Trophoblast cell (in vitro differentiated cells and primary cell): Measurements from ENCODE around the gene SUSD3. TPM values are rescaled to one million over a fixed set of nuclear protein-coding genes. Genes with fewer than 3 reads are reported as not detected.
A peak's percentile ranks its signal among the peaks of the same experiment; 100 is the strongest.

ENCODE experiments used
- DNase-seq, 2 donors: peaks; one replicate each; pipeline ENCODE4 v3.0.0-alpha.2; 2016
- H2AFZ ChIP-seq: 2 replicates; pipeline ENCODE4 v1.6.1; 2013; ENCODE audit warnings: low read length, moderate library complexity, mild to moderate bottlenecking; ENCODE audit not compliant: insufficient read depth, poor library complexity
- H2AK5ac ChIP-seq: 2 replicates; pipeline ENCODE4 v1.6.1; 2013; ENCODE audit warnings: mild to moderate bottlenecking, low read length
- H2BK120ac ChIP-seq: 2 replicates; pipeline ENCODE4 v1.6.1; 2013; ENCODE audit warnings: low read length, mild to moderate bottlenecking, moderate library complexity; ENCODE audit not compliant: insufficient read depth, poor library complexity
- H2BK12ac ChIP-seq: 2 replicates; pipeline ENCODE4 v1.6.1; 2013; ENCODE audit warnings: mild to moderate bottlenecking, low read length, moderate library complexity
- H2BK5ac ChIP-seq: 2 replicates; pipeline ENCODE4 v1.6.1; 2013; ENCODE audit warnings: low read length, low read depth, moderate library complexity, mild to moderate bottlenecking; ENCODE audit not compliant: poor library complexity
- H3K14ac ChIP-seq: 2 replicates; pipeline ENCODE4 v1.6.1; 2013; ENCODE audit warnings: mild to moderate bottlenecking, low read length
- H3K18ac ChIP-seq: 2 replicates; pipeline ENCODE4 v1.6.1; 2013; ENCODE audit warnings: mild to moderate bottlenecking, low read length
- H3K23ac ChIP-seq: 2 replicates; pipeline ENCODE4 v1.6.1; 2013; ENCODE audit warnings: low read length
- H3K27ac ChIP-seq: 2 replicates; pipeline ENCODE4 v1.5.1; 2013; ENCODE audit warnings: low read depth, mild to moderate bottlenecking, inconsistent platforms, low read length, moderate library complexity
- H3K27me3 ChIP-seq: 2 replicates; pipeline ENCODE4 v1.6.1; 2013; ENCODE audit warnings: inconsistent platforms, mild to moderate bottlenecking, low read length, moderate library complexity; ENCODE audit not compliant: insufficient read depth
- H3K36me3 ChIP-seq, 2 experiments: 1 replicate in 1 of 2; 2 replicates in 1 of 2; pipeline ENCODE4 v1.6.1; 2013; ENCODE audit warnings: low read length in 2 of 2, mild to moderate bottlenecking in 2 of 2, moderate library complexity in 1 of 2; ENCODE audit not compliant: insufficient read depth in 2 of 2, control insufficient read depth in 1 of 2
- H3K4ac ChIP-seq: 2 replicates; pipeline ENCODE4 v1.6.1; 2013; ENCODE audit warnings: low read depth, mild to moderate bottlenecking, low read length, moderate library complexity
- H3K4me1 ChIP-seq, 2 experiments: 1 replicate in 1 of 2; 2 replicates in 1 of 2; pipeline ENCODE4 v1.6.1; 2013; ENCODE audit warnings: low read length in 2 of 2, mild to moderate bottlenecking in 2 of 2, moderate library complexity in 1 of 2; ENCODE audit not compliant: insufficient read depth in 2 of 2, control insufficient read depth in 1 of 2
- H3K4me2 ChIP-seq: 2 replicates; pipeline ENCODE4 v1.6.1; 2013; ENCODE audit warnings: inconsistent platforms, mild to moderate bottlenecking, low read length, moderate library complexity
- H3K4me3 ChIP-seq: 2 replicates; pipeline ENCODE4 v1.5.1; 2013; ENCODE audit warnings: mild to moderate bottlenecking, low read depth, low read length, inconsistent platforms
- H3K79me1 ChIP-seq: one replicate; pipeline ENCODE4 v1.6.1; 2013; ENCODE audit warnings: low read length
- H3K79me2 ChIP-seq: 2 replicates; pipeline ENCODE4 v1.6.1; 2013; ENCODE audit warnings: low read length, mild to moderate bottlenecking; ENCODE audit not compliant: control insufficient read depth, insufficient read depth, poor library complexity
- H3K9ac ChIP-seq: 2 replicates; pipeline ENCODE4 v1.6.1; 2013; ENCODE audit warnings: mild to moderate bottlenecking, low read length
- H3K9me3 ChIP-seq: 2 replicates; pipeline ENCODE4 v1.6.1; 2013; ENCODE audit warnings: low read depth, mild to moderate bottlenecking, control low read depth, inconsistent platforms, low read length; ENCODE audit not compliant: insufficient read depth
- H4K12ac ChIP-seq: 2 replicates; pipeline ENCODE4 v1.6.1; 2013; ENCODE audit warnings: low read depth, mild to moderate bottlenecking, low read length, moderate library complexity
- H4K8ac ChIP-seq: 2 replicates; pipeline ENCODE4 v1.6.1; 2013; ENCODE audit warnings: low read depth, mild to moderate bottlenecking, low read length, moderate library complexity
- H4K91ac ChIP-seq: one replicate; pipeline ENCODE4 v1.6.1; 2013; ENCODE audit warnings: low read depth, mild to moderate bottlenecking, low read length, moderate library complexity
- WGBS: extraction: QIAGEN DNeasy Blood & Tissue Kit; methylation state at CpG from one replicate; pipeline ENCODE4 v1.1.7; 2013; ENCODE audit warnings: missing lambda C conversion rate; ENCODE audit not compliant: insufficient read length, insufficient coverage; ENCODE audit errors: extremely low coverage; 5-methylcytosine and 5-hydroxymethylcytosine counted together
- polyA plus RNA-seq: library from polyadenylated mRNA; stranded (reverse); fragments of 200-250 nt; gene quantifications from 2 replicates; pipeline ENCODE4 v1.2.3, GENCODE V29; 2013

Gene SUSD3
- polyA plus RNA-seq, result 0.37 and 0.44 TPM in 2 replicates

- H4K91ac ChIP-seq, result no peak within 1 kb of the TSS
- H2BK12ac ChIP-seq, result no peak within 1 kb of the TSS
- peak within 1 kb of the TSS; percentile 60 for H3K4me2 ChIP-seq
- H4K12ac ChIP-seq, result no peak within 1 kb of the TSS
- H2AK5ac ChIP-seq, result no peak within 1 kb of the TSS
- no peak within 1 kb of the TSS for H3K4me3 ChIP-seq
- no peak within 1 kb of the TSS for H3K9ac ChIP-seq
- no peak within 1 kb of the TSS for H2BK120ac ChIP-seq
- no peak within 1 kb of the TSS for H3K23ac ChIP-seq
- H2BK5ac ChIP-seq, result no peak within 1 kb of the TSS
- H3K4ac ChIP-seq, result no peak within 1 kb of the TSS
- no peak within 1 kb of the TSS for H4K8ac ChIP-seq
- H3K18ac ChIP-seq, result no peak within 1 kb of the TSS
- H2AFZ ChIP-seq, result peak within 1 kb of the TSS; percentile 10
- H3K36me3 ChIP-seq, result no peaks in the 10 kb centered on the region
- WGBS, result no CpG with 5 or more reads among the region's 55 CpGs
- no peak within 1 kb of the TSS for H3K14ac ChIP-seq
- no peak within 1 kb of the TSS for H3K27ac ChIP-seq
- no peaks in the 10 kb centered on the region for H3K79me2 ChIP-seq
- H3K4me1 ChIP-seq, result peaks cover 4 to 5% of the 10 kb centered on the region in 2 experiments
- H3K27me3 ChIP-seq, result no peaks in the 10 kb centered on the region
- no peaks in the 10 kb centered on the region for H3K9me3 ChIP-seq
- peak; percentile 32 to 47 for DNase-seq
- no peaks in the 10 kb centered on the region for H3K79me1 ChIP-seq
Measured at GRCh38 chr9:93058355-93059010, at the start of gene SUSD3. SUSD3 (plus strand) TSS chr9:93058701; CDS start chr9:93058743, 42 bp downstream.

DNA sequence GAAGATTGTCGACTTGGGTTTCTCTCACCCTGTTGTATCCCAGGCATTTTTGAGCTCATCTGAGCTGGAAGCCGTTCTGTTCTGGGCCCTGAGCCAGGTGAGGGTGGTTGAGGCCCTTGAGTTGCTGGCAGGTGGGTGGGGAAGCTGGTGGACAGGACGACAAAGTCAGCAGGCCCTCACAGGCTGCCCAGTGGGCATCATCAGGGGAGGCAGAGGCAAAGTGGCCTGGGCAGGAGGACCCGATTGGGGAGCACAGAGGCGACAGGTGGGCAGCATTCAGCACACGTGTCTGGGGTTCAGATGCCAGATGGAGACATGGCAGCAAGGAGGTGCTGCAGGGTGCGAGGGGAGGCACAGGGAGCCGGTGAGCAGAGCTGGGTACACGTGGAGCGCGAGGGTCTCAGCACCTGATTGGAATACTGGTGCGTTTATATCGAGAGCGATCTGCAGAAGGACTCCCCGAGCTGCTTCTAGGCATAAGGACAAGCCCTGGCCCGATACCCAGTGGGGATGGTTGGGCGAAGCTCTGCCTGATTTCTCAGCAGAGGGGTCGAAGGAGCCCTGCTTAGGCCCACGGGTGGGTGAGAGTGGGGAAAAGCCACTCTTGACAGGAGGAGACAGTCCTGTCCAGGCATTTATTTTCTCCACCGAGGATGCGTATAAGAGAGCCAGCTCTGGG is 49.0 kb upstream of the SUSD3 start:
- Histone ChIP-seq H3K9ac (peak overlapping the region; percentile 65), H2AK5ac (no peak overlapping the region), H3K79me2 (no peaks in the 10 kb centered on the region), H3K4me1 (no peaks in the 10 kb centered on the region), H3K18ac (no peak overlapping the region), H3K4me3 (no peak overlapping the region), H3K4me2 (no peak overlapping the region), H3K14ac (no peak overlapping the region), H3K79me1 (no peaks in the 10 kb centered on the region), H3K9me3 (peaks cover 2% of the 10 kb centered on the region), H4K8ac (no peak overlapping the region), H2BK5ac (no peak overlapping the region), H4K12ac (no peak overlapping the region), H3K27me3 (no peaks in the 10 kb centered on the region), H2BK120ac (no peak overlapping the region), H3K36me3 (no peaks in the 10 kb centered on the region), H3K4ac (no peak overlapping the region), H4K91ac (no peak overlapping the region), H3K23ac (no peak overlapping the region), H2BK12ac (no peak overlapping the region), H3K27ac (no peak overlapping the region), H2AFZ (no peak overlapping the region)
- no CpG with 5 or more reads among the region's 21 CpGs for WGBS
- DNase-seq, result no peak

GRCh38 chr9:93010056-93010455 is 48.4 kb upstream of the SUSD3 start:
- no peak for DNase-seq

DNA sequence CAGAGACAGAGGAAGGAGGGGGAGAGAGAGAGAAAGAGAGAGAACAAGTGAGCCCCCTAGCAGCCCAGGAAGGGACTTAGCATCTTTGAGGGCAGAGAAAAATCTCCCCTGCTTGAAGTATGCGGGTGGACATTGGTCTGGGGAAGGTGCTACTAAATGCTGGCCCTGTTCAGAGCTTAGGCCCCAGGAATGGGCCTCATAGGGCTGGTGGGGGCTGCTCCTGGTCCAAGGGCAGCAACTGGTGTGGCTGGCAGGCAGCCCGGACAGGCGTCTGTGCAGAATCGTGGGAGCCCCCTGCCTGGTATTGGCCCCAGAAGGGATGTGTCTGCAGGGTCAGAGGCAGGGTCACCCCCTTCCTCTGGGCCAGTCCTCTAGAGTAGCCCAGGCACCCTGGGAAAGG is 47.8 kb upstream of the SUSD3 start:
- Histone ChIP-seq H3K4me1 (no peaks in the 10 kb centered on the region), H3K9ac (no peak overlapping the region), H2BK5ac (no peak overlapping the region), H3K27ac (no peak overlapping the region), H3K79me1 (no peaks in the 10 kb centered on the region), H3K79me2 (no peaks in the 10 kb centered on the region), H2AFZ (no peak overlapping the region), H3K4ac (no peak overlapping the region), H2AK5ac (no peak overlapping the region), H3K18ac (no peak overlapping the region), H3K4me2 (no peak overlapping the region), H4K91ac (no peak overlapping the region), H3K9me3 (peaks cover 2% of the 10 kb centered on the region), H4K12ac (no peak overlapping the region), H3K14ac (no peak overlapping the region), H3K27me3 (no peaks in the 10 kb centered on the region), H3K23ac (no peak overlapping the region), H4K8ac (no peak overlapping the region), H2BK12ac (no peak overlapping the region), H2BK120ac (no peak overlapping the region), H3K36me3 (no peaks in the 10 kb centered on the region), H3K4me3 (no peak overlapping the region)
- no peak for DNase-seq
- WGBS, result no CpG with 5 or more reads among the region's 4 CpGs

More at GRCh38 chr9:93010056-93010455, 48.4 kb upstream of the SUSD3 start:
- Histone ChIP-seq H4K91ac (no peak overlapping the region), H4K12ac (no peak overlapping the region), H3K79me2 (no peaks in the 10 kb centered on the region), H3K4me2 (no peak overlapping the region), H2BK120ac (no peak overlapping the region), H3K14ac (no peak overlapping the region), H3K9ac (no peak overlapping the region), H3K23ac (no peak overlapping the region), H3K36me3 (no peaks in the 10 kb centered on the region), H3K18ac (no peak overlapping the region), H2AK5ac (no peak overlapping the region), H3K4me1 (no peaks in the 10 kb centered on the region), H2BK5ac (no peak overlapping the region), H3K27ac (no peak overlapping the region), H3K4me3 (no peak overlapping the region), H4K8ac (no peak overlapping the region), H3K9me3 (peaks cover 2% of the 10 kb centered on the region), H3K27me3 (no peaks in the 10 kb centered on the region), H3K79me1 (no peaks in the 10 kb centered on the region), H2AFZ (no peak overlapping the region), H2BK12ac (no peak overlapping the region), H3K4ac (no peak overlapping the region)
- no CpG with 5 or more reads among the region's 13 CpGs for WGBS
